Stimulated activated CD8-positive, alpha-beta memory T cell treated with anti-CD3 and anti-CD28 coated beads, Interleukin-15, amount 100 ng/mL, for 1 hour (primary cell): ENCODE results near the gene HID1.
"Not testable (repeated sequence)": the region's sequence is repeated elsewhere in the genome, so short reads cannot be mapped to it uniquely, and the experiment has no call there.

Source experiments
- DNase-seq: peaks from one replicate; pipeline ENCODE4 v3.0.0-alpha.2; 2020; ENCODE audit warnings: low read depth

Gene HID1

GRCh38 chr17:74972107-74972972 is at the start of gene HID1:
Gene HID1 (minus strand): TSS chr17:74972759. CDS start chr17:74972656, 103 bp downstream.
- DNase-seq, result peak; percentile 69

GRCh38 chr17:75020331-75021110 is 48.0 kb upstream of the HID1 start:
- no peak for DNase-seq

- no peak for DNase-seq
Measured at GRCh38 chr17:75019710-75020109, 47.2 kb upstream of the HID1 start.

GRCh38 chr17:75019146-75019545 is 46.6 kb upstream of the HID1 start:
- no peak for DNase-seq

- DNase-seq, result no peak
Measured at GRCh38 chr17:75013092-75013559, 40.6 kb upstream of the HID1 start.

GRCh38 chr17:75012346-75013091 is 40.0 kb upstream of the HID1 start, which contains the start of gene MRPL58:
Gene MRPL58 (plus strand): TSS chr17:75012670. CDS start chr17:75012687, 17 bp downstream.
- peak; percentile 62 for DNase-seq

- DNase-seq, result no peak
Measured at GRCh38 chr17:75012096-75012345, 39.5 kb upstream of the HID1 start.

GRCh38 chr17:75011401-75012095 is 39.0 kb upstream of the HID1 start:
- no peak for DNase-seq

- no peak for DNase-seq
Measured at GRCh38 chr17:75010683-75011400, 38.3 kb upstream of the HID1 start.

- no peak for DNase-seq
Measured at GRCh38 chr17:75009139-75009724, 36.7 kb upstream of the HID1 start.

GRCh38 chr17:75008373-75008772 is 35.8 kb upstream of the HID1 start:
- DNase-seq, result no peak

- no peak for DNase-seq
Measured at GRCh38 chr17:75006653-75007052, 34.1 kb upstream of the HID1 start.

GRCh38 chr17:75006084-75006483 is 33.5 kb upstream of the HID1 start:
- DNase-seq, result not testable (repeated sequence)

- no peak for DNase-seq
Measured at GRCh38 chr17:75005291-75005690, 32.7 kb upstream of the HID1 start.

- DNase-seq, result no peak
Measured at GRCh38 chr17:75004371-75004770, 31.8 kb upstream of the HID1 start.

GRCh38 chr17:75003957-75004355 is 31.4 kb upstream of the HID1 start:
- DNase-seq, result no peak

- no peak for DNase-seq
Measured at GRCh38 chr17:75003070-75003956, 30.8 kb upstream of the HID1 start.

GRCh38 chr17:75001915-75002843 is 29.6 kb upstream of the HID1 start:
- no peak for DNase-seq

GRCh38 chr17:74999523-74999922 is 27.0 kb upstream of the HID1 start:
- no peak for DNase-seq
